Measurements from ENCODE around the gene PIK3R1.

- no peak for TF ChIP-seq POLR2A (IDR thresholded peaks at IDR 0.05)
- TF ChIP-seq CTCF (IDR thresholded peaks at IDR 0.05): no peak
Measured at GRCh38 chr5:68264024-68264956, 48.7 kb downstream of the PIK3R1 start.

Data from esophagus squamous epithelium (tissue), 4 donors.